Thoracic aorta (tissue), 2 donors: ENCODE measurements around the gene WDR7. TPM values are rescaled to one million over a fixed set of nuclear protein-coding genes. Genes with fewer than 3 reads are reported as not detected.

Experiments
- ATAC-seq: fragments of 150-250 bp; one replicate; pipeline ENCODE4 v1.8.0; 2017; ENCODE audit warnings: low read depth; ENCODE audit not compliant: insufficient number of reproducible peaks, low FRiP score
- DNase-seq: peaks from one replicate; pipeline ENCODE4 v3.0.0-alpha.2; 2020; ENCODE audit warnings: low spot score
- H3K27ac ChIP-seq, 2 donors: fragments of 200-600 bp; sonication (generic); 1 replicate in 1 of 2; 2 replicates in 1 of 2; pipeline ENCODE4 v1.5.1; 2016; ENCODE audit warnings: mild to moderate bottlenecking in 2 of 2, moderate library complexity in 2 of 2
- H3K27me3 ChIP-seq: fragments of 200-600 bp; sonication (generic); replicated peaks from 2 replicates; pipeline ENCODE4 v1.6.0; 2016; ENCODE audit warnings: mild to moderate bottlenecking; ENCODE audit not compliant: insufficient read depth
- H3K36me3 ChIP-seq: fragments of 200-600 bp; sonication (generic); one replicate; pipeline ENCODE4 v1.5.1; 2016
- H3K4me1 ChIP-seq, 2 donors: fragments of 200-600 bp; sonication (generic); 1 replicate in 1 of 2; 2 replicates in 1 of 2; pipeline versions ENCODE4 v1.5.1 to v1.6.0; 2016; ENCODE audit warnings: low read depth in 2 of 2, mild to moderate bottlenecking in 1 of 2; ENCODE audit not compliant: control insufficient read depth in 1 of 2
- H3K4me3 ChIP-seq: fragments of 200-600 bp; sonication (generic); 2 replicates; pipeline ENCODE4 v1.5.1; 2016; ENCODE audit warnings: mild to moderate bottlenecking
- H3K9me3 ChIP-seq: fragments of 200-600 bp; sonication (generic); 2 replicates; pipeline ENCODE4 v1.5.1; 2016
- total RNA-seq, 2 donors: library from RNA; depleted of rRNA; stranded (reverse); fragments of >200 nt; gene quantifications; one replicate each; pipeline versions ENCODE4 v1.1.0 to v1.2.3, GENCODE V29; 2016
- TF ChIP-seq, protein P1 (sequence below): fragments of 200-600 bp; sonication (generic); IDR thresholded peaks from one replicate; pipeline ENCODE4 v1.5.1; 2019; ENCODE audit warnings: antibody characterized with exemption

Gene WDR7
- total RNA-seq, 2 donors from 2014 or later = 33.2 to 73.1 TPM

DNA sequence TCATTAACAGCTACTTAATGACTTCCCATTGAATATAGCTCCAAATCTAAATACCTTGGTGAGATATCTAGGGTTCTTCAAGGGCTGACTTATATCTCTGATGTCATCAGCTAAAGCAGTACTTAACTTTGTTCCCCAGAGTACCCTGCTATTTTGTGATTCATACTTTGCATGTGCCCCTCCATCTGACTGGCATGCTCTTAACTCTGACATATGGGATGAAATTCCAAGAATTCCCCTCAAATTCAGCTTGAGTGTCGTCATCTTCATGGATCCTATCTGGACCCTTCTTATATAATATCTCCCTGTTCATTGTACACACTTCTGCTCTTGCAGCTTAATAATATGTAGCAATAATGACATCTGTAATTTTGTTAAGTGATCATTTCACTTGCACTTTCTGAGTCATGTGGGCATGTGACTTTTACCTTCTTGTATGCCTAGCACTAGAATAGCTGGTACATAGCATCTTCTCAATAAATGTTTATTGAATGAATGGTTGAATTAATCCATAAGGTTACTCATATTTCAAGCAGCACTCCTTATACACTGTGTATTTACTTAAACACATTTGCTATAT lies 172.9 kb downstream of the WDR7 start:
- H3K27ac ChIP-seq = no peak overlapping the region
- H3K36me3 ChIP-seq = no peaks in the 10 kb centered on the region
- H3K4me3 ChIP-seq = no peak overlapping the region
- H3K27me3 ChIP-seq = no peaks in the 10 kb centered on the region
- no peaks in the 10 kb centered on the region for H3K9me3 ChIP-seq
- DNase-seq = no peak
- no peak for ATAC-seq
- TF ChIP-seq, protein P1, sequence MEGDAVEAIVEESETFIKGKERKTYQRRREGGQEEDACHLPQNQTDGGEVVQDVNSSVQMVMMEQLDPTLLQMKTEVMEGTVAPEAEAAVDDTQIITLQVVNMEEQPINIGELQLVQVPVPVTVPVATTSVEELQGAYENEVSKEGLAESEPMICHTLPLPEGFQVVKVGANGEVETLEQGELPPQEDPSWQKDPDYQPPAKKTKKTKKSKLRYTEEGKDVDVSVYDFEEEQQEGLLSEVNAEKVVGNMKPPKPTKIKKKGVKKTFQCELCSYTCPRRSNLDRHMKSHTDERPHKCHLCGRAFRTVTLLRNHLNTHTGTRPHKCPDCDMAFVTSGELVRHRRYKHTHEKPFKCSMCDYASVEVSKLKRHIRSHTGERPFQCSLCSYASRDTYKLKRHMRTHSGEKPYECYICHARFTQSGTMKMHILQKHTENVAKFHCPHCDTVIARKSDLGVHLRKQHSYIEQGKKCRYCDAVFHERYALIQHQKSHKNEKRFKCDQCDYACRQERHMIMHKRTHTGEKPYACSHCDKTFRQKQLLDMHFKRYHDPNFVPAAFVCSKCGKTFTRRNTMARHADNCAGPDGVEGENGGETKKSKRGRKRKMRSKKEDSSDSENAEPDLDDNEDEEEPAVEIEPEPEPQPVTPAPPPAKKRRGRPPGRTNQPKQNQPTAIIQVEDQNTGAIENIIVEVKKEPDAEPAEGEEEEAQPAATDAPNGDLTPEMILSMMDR = no peak
- H3K4me1 ChIP-seq = no peaks in the 10 kb centered on the region

DNA sequence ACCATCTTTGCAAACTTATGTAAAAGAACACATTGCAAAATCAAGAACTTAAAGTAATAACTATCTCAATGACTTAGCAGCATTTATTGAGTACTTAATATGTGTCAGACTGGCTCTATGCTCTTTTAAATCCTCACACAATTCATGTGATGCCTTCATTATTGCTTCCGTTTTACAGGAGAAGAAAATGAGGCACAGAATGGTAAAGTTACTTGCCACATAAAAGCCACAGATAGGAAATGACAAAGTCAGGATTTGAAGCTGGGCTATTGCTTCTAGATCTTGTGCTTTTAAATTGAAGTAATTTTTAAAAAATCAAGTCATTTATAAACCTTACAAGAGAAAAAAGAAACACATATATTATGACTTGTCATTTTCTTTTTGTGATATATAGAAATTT lies 174.2 kb downstream of the WDR7 start:
- ATAC-seq (no peak), DNase-seq (no peak)
- no peaks in the 10 kb centered on the region for H3K4me1 ChIP-seq
- no peak overlapping the region for H3K27ac ChIP-seq
- H3K27me3 ChIP-seq = no peaks in the 10 kb centered on the region
- no peaks in the 10 kb centered on the region for H3K9me3 ChIP-seq
- H3K4me3 ChIP-seq = no peak overlapping the region
- no peaks in the 10 kb centered on the region for H3K36me3 ChIP-seq
- TF ChIP-seq, protein P1 = no peak

GRCh38 chr18:56825878-56826277 lies 174.7 kb downstream of the WDR7 start:
- Histone ChIP-seq H3K27me3 (no peaks in the 10 kb centered on the region), H3K4me1 (no peaks in the 10 kb centered on the region), H3K4me3 (no peak overlapping the region), H3K36me3 (no peaks in the 10 kb centered on the region), H3K9me3 (no peaks in the 10 kb centered on the region), H3K27ac (no peak overlapping the region)
- ATAC-seq (no peak), DNase-seq (no peak)
- TF ChIP-seq, protein P1 = no peak

- ATAC-seq = no peak
- no peaks in the 10 kb centered on the region for H3K4me1 ChIP-seq
- H3K4me3 ChIP-seq = no peak overlapping the region
- H3K27me3 ChIP-seq = no peaks in the 10 kb centered on the region
- no peak for DNase-seq
- no peaks in the 10 kb centered on the region for H3K9me3 ChIP-seq
- no peak overlapping the region for H3K27ac ChIP-seq
- TF ChIP-seq, protein P1 = no peak
- H3K36me3 ChIP-seq = no peaks in the 10 kb centered on the region
Measured at GRCh38 chr18:56831988-56832387, 180.8 kb downstream of the WDR7 start.

DNA sequence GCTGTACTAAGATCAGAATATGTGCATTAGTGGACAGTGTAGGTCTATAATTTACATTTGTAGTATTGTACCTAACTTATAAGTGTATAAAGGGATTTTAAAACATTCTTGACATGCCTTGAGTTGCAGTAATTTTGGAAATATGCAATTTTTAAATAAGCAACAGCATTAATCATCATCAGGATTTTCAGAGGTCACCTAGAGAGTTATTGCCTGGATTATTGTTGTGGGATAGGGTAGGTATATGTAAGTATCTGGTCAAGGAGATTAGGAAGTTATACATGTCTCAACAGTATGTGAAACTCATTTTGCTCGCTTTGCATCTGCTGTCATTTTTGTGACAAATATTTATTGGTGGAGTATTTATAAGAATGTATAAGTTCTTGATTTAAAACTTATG lies 184.2 kb downstream of the WDR7 start:
- no peak for ATAC-seq
- Histone ChIP-seq H3K36me3 (no peaks in the 10 kb centered on the region), H3K9me3 (no peaks in the 10 kb centered on the region), H3K4me3 (no peak overlapping the region), H3K27ac (no peak overlapping the region), H3K27me3 (no peaks in the 10 kb centered on the region), H3K4me1 (no peaks in the 10 kb centered on the region)
- TF ChIP-seq, protein P1 = no peak
- no peak for DNase-seq
